Upper lobe of left lung (tissue), 4 donors: ENCODE data around the gene RBM42.

Experiments
- EP300 ChIP-seq, 4 donors: sonication (generic); formaldehyde crosslinking; IDR thresholded peaks; one replicate each; pipeline ENCODE4 v1.5.1; 2017; ENCODE audit warnings: antibody characterized with exemption in 4 of 4, control low read depth in 2 of 4
- POLR2A ChIP-seq, 4 donors: fragments of 450-650 bp; IDR thresholded peaks; one replicate each; pipeline ENCODE4 v1.5.1; 2016 to 2017; ENCODE audit warnings: antibody characterized with exemption in 4 of 4, mild to moderate bottlenecking in 2 of 4
- POLR2AphosphoS5 ChIP-seq, 2 donors: sonication (generic); formaldehyde crosslinking; IDR thresholded peaks; one replicate each; pipeline ENCODE4 v1.5.1; 2017; ENCODE audit warnings: antibody characterized with exemption in 2 of 2
- TF ChIP-seq, protein P1 (sequence below), 6 experiments: fragments of 450-650 bp in 4 of 6; fragments of 200-600 bp in 2 of 6; sonication (generic) in 2 of 6; IDR thresholded peaks; one replicate each; pipeline ENCODE4 v1.5.1; 2016 to 2019; ENCODE audit warnings: antibody characterized with exemption in 6 of 6

DNA sequence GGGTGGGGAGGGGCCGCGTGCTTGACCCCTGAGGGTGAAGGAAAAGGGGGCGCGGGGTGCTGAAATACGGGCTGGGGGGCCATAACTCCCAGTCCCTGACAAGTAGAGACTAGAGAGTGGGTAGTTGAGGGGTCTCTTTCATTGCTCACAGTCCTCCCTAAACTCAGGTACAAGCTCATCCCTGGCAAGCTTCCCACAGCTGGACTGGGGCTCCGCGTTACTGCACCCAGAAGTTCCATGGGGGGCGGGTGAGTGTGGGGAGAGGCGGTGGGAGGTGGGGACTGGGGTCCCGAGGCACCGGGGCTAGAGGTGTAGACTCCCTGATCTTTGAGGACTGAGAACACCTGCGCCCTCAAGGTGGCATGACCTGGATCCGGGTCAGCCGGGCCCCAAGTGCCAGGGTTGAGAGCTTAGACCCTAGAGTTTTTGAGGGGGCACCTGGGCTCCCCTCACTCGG, 14.0 kb downstream of the RBM42 start:
- TF ChIP-seq POLR2A (IDR thresholded peaks at IDR 0.05): no peak
- no peak for TF ChIP-seq EP300 (IDR thresholded peaks at IDR 0.05)
- TF ChIP-seq, protein P1, sequence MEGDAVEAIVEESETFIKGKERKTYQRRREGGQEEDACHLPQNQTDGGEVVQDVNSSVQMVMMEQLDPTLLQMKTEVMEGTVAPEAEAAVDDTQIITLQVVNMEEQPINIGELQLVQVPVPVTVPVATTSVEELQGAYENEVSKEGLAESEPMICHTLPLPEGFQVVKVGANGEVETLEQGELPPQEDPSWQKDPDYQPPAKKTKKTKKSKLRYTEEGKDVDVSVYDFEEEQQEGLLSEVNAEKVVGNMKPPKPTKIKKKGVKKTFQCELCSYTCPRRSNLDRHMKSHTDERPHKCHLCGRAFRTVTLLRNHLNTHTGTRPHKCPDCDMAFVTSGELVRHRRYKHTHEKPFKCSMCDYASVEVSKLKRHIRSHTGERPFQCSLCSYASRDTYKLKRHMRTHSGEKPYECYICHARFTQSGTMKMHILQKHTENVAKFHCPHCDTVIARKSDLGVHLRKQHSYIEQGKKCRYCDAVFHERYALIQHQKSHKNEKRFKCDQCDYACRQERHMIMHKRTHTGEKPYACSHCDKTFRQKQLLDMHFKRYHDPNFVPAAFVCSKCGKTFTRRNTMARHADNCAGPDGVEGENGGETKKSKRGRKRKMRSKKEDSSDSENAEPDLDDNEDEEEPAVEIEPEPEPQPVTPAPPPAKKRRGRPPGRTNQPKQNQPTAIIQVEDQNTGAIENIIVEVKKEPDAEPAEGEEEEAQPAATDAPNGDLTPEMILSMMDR (IDR thresholded peaks at IDR 0.05): no peak
- no peak for TF ChIP-seq POLR2AphosphoS5 (IDR thresholded peaks at IDR 0.05)
